ENCODE results near the gene ROPN1L. TPM values are rescaled to one million over a fixed set of nuclear protein-coding genes. Genes with fewer than 3 reads are reported as not detected.

Gene ROPN1L
- total and polyA plus RNA-seq, 2 donors (not counting 1 experiment from before 2014, with no cell fraction given): 0.91 TPM; not detected in 1

- H3K79me2 ChIP-seq (ENCODE audit: control insufficient read depth, insufficient read depth, low read length): no peaks in the 10 kb centered on the region
- no peaks in the 10 kb centered on the region for H3K9me3 ChIP-seq (ENCODE audit: control extremely low read depth in 1 of 3, control insufficient read depth in 2 of 3, insufficient read depth in 1 of 3, low read length in 2 of 3)
- Mint-ChIP-seq H3K27ac (no peak overlapping the region), H3K9me3 (ENCODE audit: insufficient read depth) (no peaks in the 10 kb centered on the region), H3K4me3 (no peak overlapping the region), H3K4me1 (no peaks in the 10 kb centered on the region), H3K27me3 (no peaks in the 10 kb centered on the region)
- no peak overlapping the region for H2AFZ ChIP-seq (ENCODE audit: insufficient read depth, low read depth, low read length, poor library complexity, severe bottlenecking)
- DNase-seq (no peak), ATAC-seq (ENCODE audit: low read depth) (no peak)
- H3K4me2 ChIP-seq (replicated peaks; ENCODE audit: low read depth, low read length, poor library complexity, severe bottlenecking): no peak overlapping the region
- ChIA-PET CTCF (no interaction called here), POLR2A (no interaction called here)
- peaks cover 31 to 98% of the 10 kb centered on the region in 2 experiments for H3K36me3 ChIP-seq (replicated peaks in 1 of 2; ENCODE audit: control extremely low read depth in 1 of 2, control insufficient read depth in 1 of 2, extremely low read depth in 1 of 2, insufficient read depth in 2 of 2, low read length in 1 of 2)
- peaks cover 6% of the 10 kb centered on the region for H4K20me1 ChIP-seq (ENCODE audit: control insufficient read depth, insufficient read depth, low read length, poor library complexity, severe bottlenecking)
- H3K9ac ChIP-seq (ENCODE audit: low read length): no peak overlapping the region
- no peaks in the 10 kb centered on the region for H3K4me1 ChIP-seq (ENCODE audit: control insufficient read depth in 2 of 2, insufficient read depth in 2 of 2, low read length in 2 of 2)
- TF ChIP-seq, protein P1, sequence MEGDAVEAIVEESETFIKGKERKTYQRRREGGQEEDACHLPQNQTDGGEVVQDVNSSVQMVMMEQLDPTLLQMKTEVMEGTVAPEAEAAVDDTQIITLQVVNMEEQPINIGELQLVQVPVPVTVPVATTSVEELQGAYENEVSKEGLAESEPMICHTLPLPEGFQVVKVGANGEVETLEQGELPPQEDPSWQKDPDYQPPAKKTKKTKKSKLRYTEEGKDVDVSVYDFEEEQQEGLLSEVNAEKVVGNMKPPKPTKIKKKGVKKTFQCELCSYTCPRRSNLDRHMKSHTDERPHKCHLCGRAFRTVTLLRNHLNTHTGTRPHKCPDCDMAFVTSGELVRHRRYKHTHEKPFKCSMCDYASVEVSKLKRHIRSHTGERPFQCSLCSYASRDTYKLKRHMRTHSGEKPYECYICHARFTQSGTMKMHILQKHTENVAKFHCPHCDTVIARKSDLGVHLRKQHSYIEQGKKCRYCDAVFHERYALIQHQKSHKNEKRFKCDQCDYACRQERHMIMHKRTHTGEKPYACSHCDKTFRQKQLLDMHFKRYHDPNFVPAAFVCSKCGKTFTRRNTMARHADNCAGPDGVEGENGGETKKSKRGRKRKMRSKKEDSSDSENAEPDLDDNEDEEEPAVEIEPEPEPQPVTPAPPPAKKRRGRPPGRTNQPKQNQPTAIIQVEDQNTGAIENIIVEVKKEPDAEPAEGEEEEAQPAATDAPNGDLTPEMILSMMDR (IDR thresholded peaks at IDR 0.05): no peak
- no peak overlapping the region for H3K27ac ChIP-seq (ENCODE audit: low read length in 2 of 2)
- no peaks in the 10 kb centered on the region for H3K27me3 ChIP-seq (replicated peaks in 1 of 4; ENCODE audit: control extremely low read depth in 1 of 4, control insufficient read depth in 3 of 4, insufficient read depth in 4 of 4, low read length in 3 of 4)
- intact Hi-C loops (cut with micrococcal nuclease): no loop called here
- no peak overlapping the region for H3K4me3 ChIP-seq (ENCODE audit: control extremely low read depth in 1 of 5, extremely low read depth in 1 of 5, insufficient read depth in 1 of 5, low read depth in 2 of 5, low read length in 4 of 5)
- 92% methylated on average over 1 of the region's 1 CpG for WGBS (ENCODE audit: insufficient coverage)
These were observed 32.2 kb upstream of the ROPN1L start for GRCh38 chr5:10409504-10409903.

GRCh38 chr5:10410662-10411061 lies 31.0 kb upstream of the ROPN1L start:
- no CpG with 5 or more reads among the region's 1 CpG for WGBS (ENCODE audit: insufficient coverage)
- Mint-ChIP-seq H3K4me1 (no peaks in the 10 kb centered on the region), H3K4me3 (no peak overlapping the region), H3K27me3 (no peaks in the 10 kb centered on the region), H3K27ac (no peak overlapping the region), H3K9me3 (ENCODE audit: insufficient read depth) (no peaks in the 10 kb centered on the region)
- Histone ChIP-seq H3K9ac (ENCODE audit: low read length) (no peak overlapping the region), H3K27ac (ENCODE audit: low read length in 2 of 2) (no peak overlapping the region), H4K20me1 (ENCODE audit: control insufficient read depth, insufficient read depth, low read length, poor library complexity, severe bottlenecking) (peaks cover 6% of the 10 kb centered on the region), H2AFZ (ENCODE audit: insufficient read depth, low read depth, low read length, poor library complexity, severe bottlenecking) (no peak overlapping the region), H3K9me3 (ENCODE audit: control extremely low read depth in 1 of 3, control insufficient read depth in 2 of 3, insufficient read depth in 1 of 3, low read length in 2 of 3) (no peaks in the 10 kb centered on the region), H3K4me2 (replicated peaks; ENCODE audit: low read depth, low read length, poor library complexity, severe bottlenecking) (no peak overlapping the region), H3K79me2 (ENCODE audit: control insufficient read depth, insufficient read depth, low read length) (no peaks in the 10 kb centered on the region), H3K36me3 (replicated peaks in 1 of 2; ENCODE audit: control extremely low read depth in 1 of 2, control insufficient read depth in 1 of 2, extremely low read depth in 1 of 2, insufficient read depth in 2 of 2, low read length in 1 of 2) (peaks cover 28 to 98% of the 10 kb centered on the region in 2 experiments), H3K27me3 (replicated peaks in 1 of 4; ENCODE audit: control extremely low read depth in 1 of 4, control insufficient read depth in 3 of 4, insufficient read depth in 4 of 4, low read length in 3 of 4) (no peaks in the 10 kb centered on the region), H3K4me3 (ENCODE audit: control extremely low read depth in 1 of 5, extremely low read depth in 1 of 5, insufficient read depth in 1 of 5, low read depth in 2 of 5, low read length in 4 of 5) (no peak overlapping the region), H3K4me1 (ENCODE audit: control insufficient read depth in 2 of 2, insufficient read depth in 2 of 2, low read length in 2 of 2) (no peaks in the 10 kb centered on the region)
- POLR2A ChIA-PET: no interaction called here
- CTCF ChIA-PET: interaction anchor here (0.7 kb wide), 1 partner anchor 127 kb away, joined by 3 read pairs; no protein-coding TSS in a partner anchor
- ATAC-seq (ENCODE audit: low read depth): no peak
- DNase-seq: no peak
- TF ChIP-seq, protein P1 (IDR thresholded peaks at IDR 0.05): no peak
- TF ChIP-seq EZH2 (IDR thresholded peaks at IDR 0.05; ENCODE audit: borderline replicate concordance, insufficient read depth, low read depth, low read length, poor library complexity, severe bottlenecking): no peak
- intact Hi-C loops (cut with micrococcal nuclease): no loop called here
